DMS153 (cell line): Measurements from ENCODE around the gene MAK.
"Not testable (repeated sequence)": the region's sequence is repeated elsewhere in the genome, so short reads cannot be mapped to it uniquely, and the experiment has no call there.

Experiments used
- DNase-seq: peaks from one replicate; lab custom pipeline; 2025; lab: John Stamatoyannopoulos, UW

The MAK gene, protein sequence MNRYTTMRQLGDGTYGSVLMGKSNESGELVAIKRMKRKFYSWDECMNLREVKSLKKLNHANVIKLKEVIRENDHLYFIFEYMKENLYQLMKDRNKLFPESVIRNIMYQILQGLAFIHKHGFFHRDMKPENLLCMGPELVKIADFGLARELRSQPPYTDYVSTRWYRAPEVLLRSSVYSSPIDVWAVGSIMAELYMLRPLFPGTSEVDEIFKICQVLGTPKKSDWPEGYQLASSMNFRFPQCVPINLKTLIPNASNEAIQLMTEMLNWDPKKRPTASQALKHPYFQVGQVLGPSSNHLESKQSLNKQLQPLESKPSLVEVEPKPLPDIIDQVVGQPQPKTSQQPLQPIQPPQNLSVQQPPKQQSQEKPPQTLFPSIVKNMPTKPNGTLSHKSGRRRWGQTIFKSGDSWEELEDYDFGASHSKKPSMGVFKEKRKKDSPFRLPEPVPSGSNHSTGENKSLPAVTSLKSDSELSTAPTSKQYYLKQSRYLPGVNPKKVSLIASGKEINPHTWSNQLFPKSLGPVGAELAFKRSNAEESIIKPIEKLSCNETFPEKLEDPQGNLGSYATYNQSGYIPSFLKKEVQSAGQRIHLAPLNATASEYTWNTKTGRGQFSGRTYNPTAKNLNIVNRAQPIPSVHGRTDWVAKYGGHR

DNA sequence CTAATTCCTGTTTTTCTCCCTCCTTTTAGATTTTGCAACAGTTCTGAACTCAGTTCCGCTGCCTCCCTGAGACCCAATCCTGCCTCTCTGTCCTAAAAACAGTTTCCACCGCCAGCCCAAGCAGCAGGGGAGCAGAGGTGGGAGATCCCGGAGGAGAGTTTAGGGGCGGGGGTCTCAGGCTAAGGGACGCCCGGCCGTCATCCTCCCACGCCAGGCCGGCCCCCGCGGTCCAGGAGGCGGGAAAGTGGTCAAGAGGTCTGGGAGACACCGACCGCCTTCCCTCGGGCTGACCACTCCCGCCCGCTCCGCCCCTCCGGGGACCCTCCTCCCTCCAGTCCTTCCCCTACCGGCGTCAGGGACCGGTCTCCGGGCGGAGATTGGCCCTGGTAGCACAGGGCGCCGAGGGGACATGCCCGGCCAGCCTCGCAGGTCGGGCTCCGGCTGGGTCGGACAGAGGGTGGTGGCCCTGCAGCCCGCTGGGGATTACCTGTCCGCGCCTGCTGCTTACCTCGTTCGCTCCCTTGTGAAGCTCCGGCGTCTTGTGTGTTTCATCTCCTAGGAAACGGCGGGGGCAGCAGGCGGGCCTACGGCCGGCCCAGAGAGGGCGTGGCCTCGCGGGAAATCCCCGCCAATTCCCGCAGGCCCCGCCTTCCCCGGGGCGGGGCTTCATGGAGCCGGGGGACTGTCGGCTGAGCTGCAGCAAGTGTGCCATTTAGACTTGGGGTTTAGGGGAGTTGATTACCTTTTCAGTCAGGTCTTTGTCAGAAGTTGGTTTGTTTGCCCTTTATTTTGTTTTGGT is at the start of gene MAK:
Gene MAK, minus strand, starts transcription at position 545 of the 799 bp plus-strand sequence. CDS start 7,891 bp downstream, outside the sequence.
- peak; percentile 83 for DNase-seq

DNA sequence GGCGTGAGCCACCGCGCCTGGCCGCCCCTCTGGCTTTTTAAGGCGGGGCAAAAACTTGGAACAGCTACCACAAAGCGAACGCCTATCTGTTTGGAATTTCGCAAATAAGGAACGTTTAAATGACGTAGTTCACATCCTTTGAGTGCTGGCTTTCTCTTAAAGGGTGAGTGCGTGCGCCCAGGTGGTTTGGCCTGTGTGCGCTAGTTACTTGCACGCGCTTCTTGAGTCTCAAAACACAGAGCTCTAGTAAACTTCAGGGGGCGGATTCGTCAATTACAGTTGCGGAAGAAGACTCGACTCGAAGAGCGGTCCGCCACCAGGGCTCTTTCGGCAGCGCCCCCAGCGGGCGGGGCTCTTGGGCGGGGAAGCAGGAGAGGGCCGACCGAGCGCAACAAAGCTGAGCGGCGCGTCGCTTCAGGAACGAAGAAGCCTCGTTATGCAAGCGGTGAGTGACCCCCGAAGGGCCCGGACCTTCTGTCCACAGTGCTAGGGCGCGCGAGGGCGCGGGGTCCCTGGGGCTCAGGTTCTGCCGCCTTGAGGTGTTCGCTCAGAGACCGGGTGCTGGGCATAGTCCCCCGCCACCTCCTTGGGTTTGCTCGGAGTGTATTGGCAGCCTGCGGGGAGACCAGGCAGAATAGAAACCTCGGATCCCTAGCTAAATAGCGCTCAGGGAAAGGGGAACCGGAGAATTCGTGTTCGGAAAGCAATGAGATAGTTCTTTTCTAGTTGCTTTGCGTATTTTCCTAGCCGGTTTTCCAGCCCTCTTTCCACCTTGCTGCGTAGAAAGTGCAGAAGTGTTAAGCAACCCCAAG is 48.6 kb upstream of the MAK start, which contains the start of gene SYCP2L:
Gene SYCP2L, plus strand, starts transcription at position 362 of the 812 bp plus-strand sequence. Its CDS starts 75 bp downstream, at position 437.
- no peak for DNase-seq

DNA sequence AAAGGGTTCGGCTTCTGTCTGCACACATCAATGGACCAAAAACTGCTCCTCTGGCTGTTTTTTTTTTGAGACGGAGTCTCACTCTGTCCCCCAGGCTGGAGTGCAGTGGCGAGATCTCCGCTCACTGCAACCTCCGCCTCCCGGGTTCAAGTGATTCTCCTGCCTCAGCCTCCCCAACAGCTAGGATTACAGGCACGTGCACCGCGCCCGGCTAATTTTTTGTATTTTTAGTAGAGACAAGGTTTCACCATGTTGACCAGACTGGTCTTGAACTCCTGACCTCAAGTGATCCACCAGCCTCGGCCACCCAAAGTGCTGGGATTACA is 48.0 kb upstream of the MAK start:
- DNase-seq = not testable (repeated sequence)

DNA sequence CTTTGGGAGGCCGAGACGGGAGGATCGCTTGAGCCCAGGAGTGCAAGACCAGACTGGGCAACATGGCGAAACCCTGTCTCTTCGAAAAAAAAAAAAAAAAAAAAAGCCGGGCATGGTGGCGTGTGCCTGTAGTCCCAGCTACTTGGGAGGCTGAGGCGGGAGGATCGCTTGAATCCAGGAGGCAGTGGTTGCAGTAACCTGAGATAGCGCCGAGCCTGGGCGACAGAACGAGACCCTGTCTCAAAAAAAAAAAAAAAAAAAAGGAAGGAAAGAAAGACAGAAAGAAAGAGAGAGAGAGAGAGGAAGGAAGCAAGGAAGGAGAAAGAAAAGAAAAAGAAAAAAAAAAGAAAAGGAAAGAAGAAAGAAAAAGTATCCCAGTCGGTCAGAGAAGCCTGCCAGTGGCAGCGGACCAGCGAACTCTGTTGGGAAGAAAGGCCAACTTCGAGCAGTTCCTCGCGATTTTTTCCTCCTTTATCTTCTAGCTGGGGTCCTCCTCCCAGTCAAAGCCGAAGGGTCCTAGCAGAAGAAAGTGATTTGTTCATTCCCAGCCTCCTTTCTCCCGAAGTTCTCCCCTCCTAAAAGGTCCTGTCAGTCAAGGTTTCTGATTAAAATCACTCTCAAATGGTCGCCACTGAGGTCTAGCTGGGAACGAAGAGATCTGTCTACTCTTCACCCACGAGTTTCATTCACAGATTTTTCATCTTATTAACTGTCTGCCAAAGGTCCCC is 46.1 kb upstream of the MAK start:
- DNase-seq = no peak

DNA sequence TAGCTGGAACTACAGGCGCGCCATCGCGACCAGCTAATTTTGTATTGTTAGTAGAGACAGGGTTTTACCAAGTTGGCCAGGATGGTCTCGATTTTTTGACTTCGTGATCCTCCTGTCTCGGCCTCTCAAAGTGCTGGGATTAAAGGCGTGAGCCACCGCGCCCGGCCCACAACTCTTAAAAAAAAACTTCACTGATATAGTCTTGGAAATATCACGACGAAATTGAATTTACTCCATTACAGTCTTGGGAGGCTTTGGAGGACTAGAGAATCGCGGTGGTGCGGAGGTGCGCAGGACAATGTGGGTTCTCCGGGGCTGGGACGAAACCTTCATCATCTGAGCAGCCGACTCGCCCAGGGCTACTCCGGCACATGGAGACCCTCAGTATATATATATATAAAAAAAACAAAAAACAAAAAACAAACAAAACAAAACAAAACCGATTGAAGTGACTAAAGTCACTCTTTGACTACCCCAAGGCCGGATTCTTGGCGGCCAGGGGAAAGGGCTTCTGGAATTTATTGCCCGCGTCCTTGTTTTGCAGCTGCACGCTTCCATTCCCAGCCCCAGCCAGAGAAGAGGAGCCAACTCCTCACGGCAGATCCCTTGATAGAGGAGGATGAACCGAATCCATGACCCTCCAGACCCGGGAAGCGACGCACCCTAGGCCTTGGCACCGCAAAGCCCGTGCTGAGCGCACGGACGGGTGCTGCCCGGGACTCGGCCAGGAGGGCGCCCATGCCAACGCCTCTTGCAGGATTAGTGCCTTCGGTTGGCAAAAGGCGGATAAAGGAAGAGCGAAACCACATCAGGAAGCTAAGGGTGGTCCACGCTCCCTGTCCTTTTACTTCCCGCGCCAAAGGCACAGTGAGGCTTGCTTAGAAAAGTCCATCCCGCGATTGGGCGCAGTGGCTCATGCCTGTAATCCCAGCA is 45.2 kb upstream of the MAK start:
- DNase-seq = no peak

DNA sequence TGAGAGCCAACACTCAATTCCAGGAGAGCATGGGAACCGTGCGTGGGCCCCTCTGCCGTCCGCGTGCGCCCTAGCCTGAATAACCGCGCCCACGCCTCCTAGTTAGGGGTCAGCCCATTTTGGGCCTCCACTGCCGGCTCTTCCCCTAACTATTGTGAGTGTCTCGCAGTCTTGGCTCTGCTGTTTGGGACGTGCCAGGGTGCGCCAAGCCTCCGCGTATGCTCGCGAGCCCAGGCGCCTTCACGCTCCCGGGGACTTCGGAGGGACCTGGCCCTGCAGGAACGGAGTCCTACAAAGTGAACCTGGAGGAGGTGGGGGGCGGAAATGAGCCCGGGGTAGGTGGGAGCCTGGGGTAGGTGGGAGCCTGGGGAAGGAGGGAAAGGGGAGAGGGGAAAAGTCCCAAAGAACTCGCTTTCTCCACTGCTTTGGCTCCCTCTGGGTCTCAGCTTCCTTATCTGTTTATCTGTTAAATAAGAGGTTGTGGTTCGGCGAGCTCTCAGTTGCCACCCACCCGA is 44.4 kb upstream of the MAK start:
- DNase-seq = no peak

DNA sequence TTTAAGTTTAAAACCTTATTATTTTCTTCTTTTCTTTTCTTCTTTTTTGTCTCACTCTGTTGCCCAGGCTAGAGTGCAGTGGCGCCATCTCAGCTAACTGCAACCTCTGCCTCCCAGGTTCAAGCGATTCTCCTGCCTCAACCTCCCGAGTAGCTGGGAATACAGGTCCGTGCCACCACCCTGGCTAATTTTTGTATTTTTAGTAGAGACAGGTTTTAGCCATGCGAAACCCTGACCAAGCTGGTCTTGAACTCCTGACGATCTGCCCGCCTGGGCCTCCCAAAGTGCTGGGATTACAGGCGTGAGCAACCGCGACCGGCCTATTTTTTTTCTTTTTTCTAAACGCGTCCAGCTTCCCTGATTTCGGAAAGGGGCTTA is 43.9 kb upstream of the MAK start:
- DNase-seq = not testable (repeated sequence)

DNA sequence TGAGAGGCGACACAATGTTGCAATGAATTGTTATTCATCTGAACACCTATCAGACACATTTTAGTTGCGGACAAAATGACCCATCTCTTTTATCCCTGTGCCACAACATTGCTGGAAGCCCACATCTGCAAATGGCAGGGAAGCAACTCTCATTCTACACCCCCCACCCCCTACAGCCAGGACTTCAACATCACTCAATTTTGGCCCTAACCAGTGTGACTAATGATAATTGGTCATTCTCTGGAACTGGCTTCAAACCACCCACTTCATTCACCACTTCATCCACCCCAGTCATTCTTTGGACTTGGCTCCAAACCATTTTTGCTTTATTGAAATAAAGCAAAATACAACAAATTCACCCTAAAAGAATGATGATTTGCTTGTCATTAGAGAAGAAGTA is 42.0 kb upstream of the MAK start:
- DNase-seq = no peak

DNA sequence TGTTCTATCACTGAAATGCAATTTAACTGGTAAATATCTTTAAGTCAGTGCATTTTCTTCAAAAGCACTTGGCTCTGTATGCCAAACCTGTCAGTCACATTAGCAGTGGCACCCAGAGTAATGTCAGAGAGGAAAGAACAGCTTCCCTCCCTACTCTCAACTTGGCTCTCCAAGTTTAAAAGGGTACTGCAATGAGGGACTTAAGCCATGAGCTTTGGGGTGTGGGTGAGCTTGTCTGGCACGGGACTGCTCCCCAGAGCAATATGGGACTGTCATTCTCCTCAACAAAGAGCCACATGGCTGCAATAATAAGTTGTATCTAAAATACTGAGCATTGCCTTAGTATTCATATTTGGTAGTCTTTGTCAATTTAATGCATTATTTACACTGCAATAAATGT is 39.5 kb upstream of the MAK start:
- DNase-seq = no peak

DNA sequence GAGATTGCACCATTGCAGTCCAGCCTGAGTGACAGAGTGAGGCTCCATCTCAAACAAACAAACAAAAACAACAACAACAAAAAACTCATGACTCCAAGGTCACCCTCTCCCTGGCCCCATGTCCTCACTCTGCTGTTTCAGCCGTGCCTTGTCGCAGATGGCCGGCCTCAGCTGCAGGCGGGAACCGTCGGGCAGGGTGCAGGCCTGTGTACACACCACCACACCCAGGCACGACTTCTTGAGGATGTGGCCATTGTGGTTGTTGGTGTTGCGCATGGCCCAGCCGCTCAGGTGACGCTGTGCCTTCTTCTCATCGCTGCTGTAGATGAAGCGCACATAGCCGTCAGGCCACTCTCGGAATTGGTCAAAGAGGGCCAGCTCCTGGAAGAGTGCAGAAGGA is 38.7 kb upstream of the MAK start:
- no peak for DNase-seq

DNA sequence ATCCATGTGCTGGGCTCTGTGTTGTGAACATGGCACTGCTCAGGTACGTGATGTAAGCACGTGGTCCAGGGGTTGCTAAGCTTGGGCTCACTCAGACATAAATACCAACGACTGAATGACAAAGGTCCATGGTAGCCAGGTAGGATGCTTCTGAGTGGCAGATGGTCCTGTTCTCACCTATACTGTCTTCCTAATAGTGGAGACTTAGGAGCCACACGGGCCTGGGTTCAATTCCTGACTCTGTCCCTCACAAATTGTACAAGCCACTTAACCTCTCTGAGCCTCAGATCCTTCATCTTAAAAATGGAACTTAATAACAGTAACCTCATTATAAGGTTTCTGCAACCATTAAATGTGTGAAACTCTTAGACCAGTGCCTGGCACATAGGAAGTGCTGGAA is 36.7 kb upstream of the MAK start:
- no peak for DNase-seq

DNA sequence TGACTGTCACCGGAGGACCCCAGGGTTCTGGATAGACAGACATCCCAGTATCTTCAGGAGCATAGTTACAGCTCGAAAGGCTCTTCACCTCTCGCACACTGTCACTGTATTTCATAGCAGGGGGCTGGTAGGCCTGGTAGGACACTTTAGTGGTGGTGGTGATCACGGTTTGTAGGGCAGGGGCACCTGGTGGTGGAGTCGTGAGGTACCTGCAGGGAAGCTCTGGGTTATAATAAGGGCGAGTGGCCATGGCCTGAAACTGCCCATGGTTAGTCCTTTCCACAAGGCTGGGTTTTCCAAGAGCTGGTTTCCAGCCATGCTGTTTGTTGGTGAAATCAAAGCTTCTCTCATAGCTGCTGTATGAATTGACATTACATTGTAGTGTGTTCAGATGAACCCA is 35.9 kb upstream of the MAK start:
- no peak for DNase-seq

DNA sequence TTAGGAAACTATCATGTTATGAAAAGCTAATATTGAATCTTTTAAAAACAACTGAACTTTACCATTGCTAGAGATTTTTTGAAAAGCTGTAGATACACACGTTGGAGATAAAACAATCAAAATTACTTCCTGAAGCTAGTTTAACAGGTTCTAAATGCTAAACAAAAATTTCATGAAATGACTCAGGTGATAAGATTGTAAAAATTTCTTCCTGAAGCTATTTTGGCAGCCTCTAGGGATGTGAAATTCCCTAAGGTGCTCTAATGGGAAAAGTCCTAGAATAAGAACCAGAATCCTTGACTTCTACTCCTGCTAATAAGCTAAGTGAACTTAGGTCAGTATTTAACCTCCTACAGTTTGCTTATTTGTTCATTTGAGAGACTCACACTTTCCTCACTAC is 35.0 kb upstream of the MAK start:
- DNase-seq = no peak

DNA sequence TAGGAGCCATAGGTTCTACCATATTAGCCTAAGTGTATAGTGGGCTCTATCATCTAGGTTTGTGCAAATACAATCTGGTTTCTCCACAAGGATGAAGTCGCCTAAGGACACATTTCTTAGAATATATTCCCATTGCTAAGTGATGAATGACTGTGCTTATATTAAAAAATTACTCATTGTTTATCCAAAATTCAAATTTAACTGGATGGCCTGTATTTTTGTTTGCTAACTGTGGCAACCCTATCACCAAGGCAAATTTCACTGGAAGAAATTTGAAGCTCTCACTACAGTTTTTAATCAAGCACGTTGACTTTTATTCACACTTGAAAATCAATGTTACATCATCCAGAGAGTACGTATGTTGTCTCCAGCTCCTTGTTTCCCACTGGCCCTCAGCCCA is 29.6 kb upstream of the MAK start:
- DNase-seq = no peak

DNA sequence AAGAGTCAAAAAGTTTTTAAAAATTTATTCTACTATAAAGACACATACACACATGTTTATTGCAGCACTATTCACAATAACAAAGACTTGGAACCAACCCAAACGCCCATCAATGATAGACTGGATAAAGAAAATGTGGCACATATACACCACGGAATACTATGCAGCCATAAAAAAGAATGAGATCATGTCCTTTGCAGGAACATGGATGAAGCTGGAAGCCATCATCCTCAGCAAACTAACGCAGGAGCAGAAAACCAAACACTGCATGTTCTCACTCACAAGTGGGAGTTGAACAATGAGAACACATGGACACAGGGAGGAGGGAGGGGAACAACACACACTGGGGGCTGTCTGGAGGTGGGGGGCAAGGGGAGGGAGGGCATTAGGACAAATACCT is 28.4 kb upstream of the MAK start:
- not testable (repeated sequence) for DNase-seq

DNA sequence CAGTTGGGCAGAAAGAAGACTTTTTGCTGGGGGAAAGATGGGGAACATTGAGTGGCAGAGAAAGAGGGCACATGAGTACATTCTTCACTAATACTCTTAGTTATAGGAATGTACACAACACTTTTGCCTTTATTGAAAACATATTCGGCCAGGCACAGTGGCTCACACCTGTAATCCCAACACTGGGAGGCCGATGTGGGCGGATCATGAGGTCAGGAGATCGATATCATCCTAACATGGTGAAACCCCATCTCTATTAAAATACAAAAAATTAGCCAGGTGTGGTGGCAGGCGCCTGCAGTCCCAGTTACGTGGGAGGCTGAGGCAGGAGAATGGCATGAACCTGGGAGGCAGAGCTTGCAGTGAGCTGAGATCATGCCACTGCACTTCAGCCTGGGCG is 24.7 kb upstream of the MAK start:
- DNase-seq = not testable (repeated sequence)

DNA sequence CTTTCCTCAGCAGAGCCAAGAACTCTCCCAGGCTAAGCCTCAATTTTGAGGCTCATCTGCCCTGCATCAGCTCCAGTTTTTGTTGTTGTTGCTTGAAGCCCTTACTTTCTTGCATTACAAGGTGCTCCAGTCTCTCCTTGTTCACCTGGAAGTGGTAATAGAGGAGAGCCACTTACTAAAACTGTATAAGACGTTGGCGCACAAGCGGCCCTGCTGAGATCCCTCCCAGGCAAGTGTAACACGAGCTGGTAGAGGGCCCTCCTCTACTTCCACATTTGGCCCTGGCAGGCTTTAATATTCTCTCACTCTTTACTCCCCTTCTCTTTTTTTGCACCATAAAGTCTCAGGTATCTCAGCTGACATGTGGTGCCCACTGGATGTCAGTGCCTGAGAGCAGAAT is 24.0 kb upstream of the MAK start:
- DNase-seq = no peak

DNA sequence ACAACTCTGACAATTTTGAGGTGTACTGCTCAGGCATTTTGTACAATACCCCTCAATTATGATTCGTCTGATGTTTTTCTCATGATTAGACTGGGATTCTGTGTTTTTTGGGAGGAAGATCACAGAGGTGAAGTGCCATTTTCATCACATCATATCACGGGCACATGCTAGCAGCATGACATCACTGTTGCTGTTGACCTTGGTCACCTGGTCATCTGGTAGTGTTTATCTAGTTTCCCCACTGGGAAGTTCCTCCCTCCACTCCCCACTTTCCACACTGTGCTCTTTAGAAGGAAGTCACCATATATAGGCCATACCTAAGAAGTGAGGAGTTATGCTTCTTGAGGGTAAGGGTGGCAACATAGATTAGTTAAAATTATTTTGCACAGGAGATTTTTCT is 22.7 kb upstream of the MAK start:
- no peak for DNase-seq

DNA sequence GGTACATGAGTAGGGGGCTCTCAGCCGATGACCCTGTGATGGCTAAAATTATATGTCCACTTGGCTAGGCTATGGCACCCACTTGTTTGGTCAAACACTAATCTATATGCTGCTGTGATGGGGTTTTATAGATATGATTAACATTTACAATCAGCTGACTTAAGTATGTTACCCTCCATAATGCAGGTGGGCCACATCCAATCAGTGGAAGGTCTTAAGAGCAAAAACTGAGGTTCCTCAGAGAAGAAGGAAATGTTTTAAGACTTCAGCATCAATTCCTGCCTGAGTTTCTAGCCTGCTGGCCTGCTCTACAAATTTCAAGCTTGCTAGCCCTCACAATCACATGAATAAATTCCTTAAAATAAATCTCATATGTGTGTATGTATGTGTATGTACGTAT is 18.9 kb upstream of the MAK start:
- DNase-seq = no peak
